Putamen (tissue), 1 donor: Measurements from ENCODE around the gene NR2C1.
A peak's percentile ranks its signal among the peaks of the same experiment; 100 is the strongest.

ENCODE experiments used
- DNase-seq: peaks from one replicate; pipeline ENCODE4 v3.0.0-alpha.2; 2016; ENCODE audit warnings: low spot score

NR2C1 gene

GRCh38 chr12:95083938-95084337, 10.5 kb upstream of the NR2C1 start:
- DNase-seq: no peak

GRCh38 chr12:95083471-95083870, 10.1 kb upstream of the NR2C1 start:
- DNase-seq: no peak

GRCh38 chr12:95077341-95077740, 3.9 kb upstream of the NR2C1 start:
- no peak for DNase-seq

GRCh38 chr12:95074766-95075165, 1.3 kb upstream of the NR2C1 start:
- DNase-seq: no peak

GRCh38 chr12:95073698-95074520, 491 bp upstream of the NR2C1 start:
- peak; percentile 16 for DNase-seq

- DNase-seq: no peak
Measured at GRCh38 chr12:95070378-95070777, 3.0 kb downstream of the NR2C1 start.

- DNase-seq: no peak
Measured at GRCh38 chr12:95066091-95066855, 7.1 kb downstream of the NR2C1 start.

- no peak for DNase-seq
Measured at GRCh38 chr12:95060951-95061350, 12.5 kb downstream of the NR2C1 start.

- DNase-seq: no peak
Measured at GRCh38 chr12:95059984-95060383, 13.4 kb downstream of the NR2C1 start.

- DNase-seq: no peak
Measured at GRCh38 chr12:95057424-95057823, 16.0 kb downstream of the NR2C1 start.

GRCh38 chr12:95055057-95055456, 18.4 kb downstream of the NR2C1 start:
- DNase-seq: no peak

- DNase-seq: no peak
Measured at GRCh38 chr12:95054206-95054605, 19.2 kb downstream of the NR2C1 start.

GRCh38 chr12:95051241-95051640, 22.2 kb downstream of the NR2C1 start:
- no peak for DNase-seq

GRCh38 chr12:95037906-95038305, 35.5 kb downstream of the NR2C1 start:
- no peak for DNase-seq

- DNase-seq: no peak
Measured at GRCh38 chr12:95034750-95035149, 38.7 kb downstream of the NR2C1 start.

GRCh38 chr12:95022477-95022876, 50.9 kb downstream of the NR2C1 start:
- no peak for DNase-seq

- DNase-seq: no peak
Measured at GRCh38 chr12:95017482-95017881, 55.9 kb downstream of the NR2C1 start.

GRCh38 chr12:95016120-95016519, 57.3 kb downstream of the NR2C1 start:
- DNase-seq: no peak

- DNase-seq: no peak
Measured at GRCh38 chr12:95014554-95014953, 58.9 kb downstream of the NR2C1 start.

GRCh38 chr12:95006206-95006605, 67.2 kb downstream of the NR2C1 start:
- no peak for DNase-seq

- no peak for DNase-seq
Measured at GRCh38 chr12:95004610-95005009, 68.8 kb downstream of the NR2C1 start.

GRCh38 chr12:95003921-95004272, 69.5 kb downstream of the NR2C1 start:
- DNase-seq: no peak

- peak; percentile 94 for DNase-seq
Measured at GRCh38 chr12:95003213-95003920, 70.1 kb downstream of the NR2C1 start, which contains the start of gene NDUFA12. Gene NDUFA12 (minus strand): TSS chr12:95003697. CDS start chr12:95003680, 17 bp downstream.
